ENCODE data around the gene FGF12.

FGF12 gene

GRCh38 chr3:192422321-192422996 is 304.9 kb downstream of the FGF12 start:
- H4K20me1 ChIP-seq (ENCODE audit: control insufficient read depth, insufficient read depth, low read depth, low read length): no peaks in the 10 kb centered on the region
- no peak overlapping the region for H3K4me2 ChIP-seq (ENCODE audit: low read length)
- no peaks in the 10 kb centered on the region for H3K79me2 ChIP-seq (ENCODE audit: control insufficient read depth, low read length)
- H3K27ac ChIP-seq (ENCODE audit: low read depth, low read length): no peak overlapping the region
- no peaks in the 10 kb centered on the region for H3F3A ChIP-seq (ENCODE audit: control insufficient read depth, insufficient read depth)
- H3K36me3 ChIP-seq (ENCODE audit: control insufficient read depth, low read length): no peaks in the 10 kb centered on the region
- H3K9me2 ChIP-seq (replicated peaks; ENCODE audit: control insufficient read depth, low read length): no peaks in the 10 kb centered on the region
- H3K4me1 ChIP-seq (ENCODE audit: control insufficient read depth, low read length): no peaks in the 10 kb centered on the region
- H3K27me3 ChIP-seq (ENCODE audit: control insufficient read depth, low read length): no peaks in the 10 kb centered on the region
- TF ChIP-seq EZH2phosphoT487 (IDR thresholded peaks at IDR 0.05; ENCODE audit: borderline replicate concordance, low read length): no peak
- TF ChIP-seq CTCF (IDR thresholded peaks at IDR 0.05; ENCODE audit: low read depth, low read length, poor library complexity, severe bottlenecking): no peak
- no peaks in the 10 kb centered on the region for H3K9me3 ChIP-seq (ENCODE audit: control insufficient read depth, insufficient read depth, low read length)
- no peak overlapping the region for H3K4me3 ChIP-seq (ENCODE audit: low read length)

- TF ChIP-seq CTCF (IDR thresholded peaks at IDR 0.05; ENCODE audit: low read depth, low read length, poor library complexity, severe bottlenecking) (no peak), EZH2phosphoT487 (IDR thresholded peaks at IDR 0.05; ENCODE audit: borderline replicate concordance, low read length) (no peak)
- no peak overlapping the region for H3K4me2 ChIP-seq (ENCODE audit: low read length)
- H3K79me2 ChIP-seq (ENCODE audit: control insufficient read depth, low read length): no peaks in the 10 kb centered on the region
- no peaks in the 10 kb centered on the region for H3K36me3 ChIP-seq (ENCODE audit: control insufficient read depth, low read length)
- no peaks in the 10 kb centered on the region for H3K9me2 ChIP-seq (replicated peaks; ENCODE audit: control insufficient read depth, low read length)
- no peak overlapping the region for H3K27ac ChIP-seq (ENCODE audit: low read depth, low read length)
- no peak overlapping the region for H3K4me3 ChIP-seq (ENCODE audit: low read length)
- H4K20me1 ChIP-seq (ENCODE audit: control insufficient read depth, insufficient read depth, low read depth, low read length): no peaks in the 10 kb centered on the region
- no peaks in the 10 kb centered on the region for H3F3A ChIP-seq (ENCODE audit: control insufficient read depth, insufficient read depth)
- no peaks in the 10 kb centered on the region for H3K4me1 ChIP-seq (ENCODE audit: control insufficient read depth, low read length)
- H3K27me3 ChIP-seq (ENCODE audit: control insufficient read depth, low read length): no peaks in the 10 kb centered on the region
- H3K9me3 ChIP-seq (ENCODE audit: control insufficient read depth, insufficient read depth, low read length): no peaks in the 10 kb centered on the region
These were observed 308.0 kb downstream of the FGF12 start for GRCh38 chr3:192419312-192419711.

- no peaks in the 10 kb centered on the region for H4K20me1 ChIP-seq (ENCODE audit: control insufficient read depth, insufficient read depth, low read depth, low read length)
- no peak for TF ChIP-seq EZH2phosphoT487 (IDR thresholded peaks at IDR 0.05; ENCODE audit: borderline replicate concordance, low read length)
- TF ChIP-seq CTCF (IDR thresholded peaks at IDR 0.05; ENCODE audit: low read depth, low read length, poor library complexity, severe bottlenecking): no peak
- no peak overlapping the region for H3K4me2 ChIP-seq (ENCODE audit: low read length)
These were observed 309.7 kb downstream of the FGF12 start for GRCh38 chr3:192417559-192418055.

More at GRCh38 chr3:192417559-192418055, 309.7 kb downstream of the FGF12 start:
- H3K9me3 ChIP-seq (ENCODE audit: control insufficient read depth, insufficient read depth, low read length): no peaks in the 10 kb centered on the region
- H3K4me3 ChIP-seq (ENCODE audit: low read length): no peak overlapping the region
- no peaks in the 10 kb centered on the region for H3K27me3 ChIP-seq (ENCODE audit: control insufficient read depth, low read length)
- H3K27ac ChIP-seq (ENCODE audit: low read depth, low read length): no peak overlapping the region
- H3K79me2 ChIP-seq (ENCODE audit: control insufficient read depth, low read length): no peaks in the 10 kb centered on the region
- H3K36me3 ChIP-seq (ENCODE audit: control insufficient read depth, low read length): no peaks in the 10 kb centered on the region
- H3K9me2 ChIP-seq (replicated peaks; ENCODE audit: control insufficient read depth, low read length): no peaks in the 10 kb centered on the region
- H3F3A ChIP-seq (ENCODE audit: control insufficient read depth, insufficient read depth): no peaks in the 10 kb centered on the region
- no peaks in the 10 kb centered on the region for H3K4me1 ChIP-seq (ENCODE audit: control insufficient read depth, low read length)

Data from DOHH2 (cell line).